HL-60 (cell line): Measurements from ENCODE around the gene PAQR4.

Experiments used
- GABPA ChIP-seq: IDR thresholded peaks from 2 replicates; pipeline ENCODE4 v1.6.1; 2012; ENCODE audit warnings: low read depth
- POLR2AphosphoS5 ChIP-seq: IDR thresholded peaks from 2 replicates; pipeline ENCODE4 v1.6.1; 2012; ENCODE audit warnings: low read depth
- REST ChIP-seq: IDR thresholded peaks from 2 replicates; pipeline ENCODE4 v1.6.1; 2012; ENCODE audit warnings: low read depth; ENCODE audit not compliant: insufficient replicate concordance
- SPI1 ChIP-seq: IDR thresholded peaks from 2 replicates; pipeline ENCODE4 v1.6.1; 2012; ENCODE audit warnings: low read depth, mild to moderate bottlenecking, borderline replicate concordance
- TF ChIP-seq, protein P1 (sequence below): IDR thresholded peaks from one replicate; pipeline ENCODE4 v1.5.1; 2011; ENCODE audit warnings: low read length, control low read depth, inconsistent platforms; ENCODE audit not compliant: insufficient read depth

GRCh38 chr16:2919511-2920255, 49.5 kb upstream of the PAQR4 start:
- TF ChIP-seq, protein P1, sequence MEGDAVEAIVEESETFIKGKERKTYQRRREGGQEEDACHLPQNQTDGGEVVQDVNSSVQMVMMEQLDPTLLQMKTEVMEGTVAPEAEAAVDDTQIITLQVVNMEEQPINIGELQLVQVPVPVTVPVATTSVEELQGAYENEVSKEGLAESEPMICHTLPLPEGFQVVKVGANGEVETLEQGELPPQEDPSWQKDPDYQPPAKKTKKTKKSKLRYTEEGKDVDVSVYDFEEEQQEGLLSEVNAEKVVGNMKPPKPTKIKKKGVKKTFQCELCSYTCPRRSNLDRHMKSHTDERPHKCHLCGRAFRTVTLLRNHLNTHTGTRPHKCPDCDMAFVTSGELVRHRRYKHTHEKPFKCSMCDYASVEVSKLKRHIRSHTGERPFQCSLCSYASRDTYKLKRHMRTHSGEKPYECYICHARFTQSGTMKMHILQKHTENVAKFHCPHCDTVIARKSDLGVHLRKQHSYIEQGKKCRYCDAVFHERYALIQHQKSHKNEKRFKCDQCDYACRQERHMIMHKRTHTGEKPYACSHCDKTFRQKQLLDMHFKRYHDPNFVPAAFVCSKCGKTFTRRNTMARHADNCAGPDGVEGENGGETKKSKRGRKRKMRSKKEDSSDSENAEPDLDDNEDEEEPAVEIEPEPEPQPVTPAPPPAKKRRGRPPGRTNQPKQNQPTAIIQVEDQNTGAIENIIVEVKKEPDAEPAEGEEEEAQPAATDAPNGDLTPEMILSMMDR, result peak; percentile 89
- TF ChIP-seq POLR2AphosphoS5 (no peak), REST (no peak), GABPA (no peak), SPI1 (no peak)
